Measurements from ENCODE around the gene TPRKB.
"Not testable (repeated sequence)": the region's sequence is repeated elsewhere in the genome, so short reads cannot be mapped to it uniquely, and the experiment has no call there.

Gene TPRKB

DNA sequence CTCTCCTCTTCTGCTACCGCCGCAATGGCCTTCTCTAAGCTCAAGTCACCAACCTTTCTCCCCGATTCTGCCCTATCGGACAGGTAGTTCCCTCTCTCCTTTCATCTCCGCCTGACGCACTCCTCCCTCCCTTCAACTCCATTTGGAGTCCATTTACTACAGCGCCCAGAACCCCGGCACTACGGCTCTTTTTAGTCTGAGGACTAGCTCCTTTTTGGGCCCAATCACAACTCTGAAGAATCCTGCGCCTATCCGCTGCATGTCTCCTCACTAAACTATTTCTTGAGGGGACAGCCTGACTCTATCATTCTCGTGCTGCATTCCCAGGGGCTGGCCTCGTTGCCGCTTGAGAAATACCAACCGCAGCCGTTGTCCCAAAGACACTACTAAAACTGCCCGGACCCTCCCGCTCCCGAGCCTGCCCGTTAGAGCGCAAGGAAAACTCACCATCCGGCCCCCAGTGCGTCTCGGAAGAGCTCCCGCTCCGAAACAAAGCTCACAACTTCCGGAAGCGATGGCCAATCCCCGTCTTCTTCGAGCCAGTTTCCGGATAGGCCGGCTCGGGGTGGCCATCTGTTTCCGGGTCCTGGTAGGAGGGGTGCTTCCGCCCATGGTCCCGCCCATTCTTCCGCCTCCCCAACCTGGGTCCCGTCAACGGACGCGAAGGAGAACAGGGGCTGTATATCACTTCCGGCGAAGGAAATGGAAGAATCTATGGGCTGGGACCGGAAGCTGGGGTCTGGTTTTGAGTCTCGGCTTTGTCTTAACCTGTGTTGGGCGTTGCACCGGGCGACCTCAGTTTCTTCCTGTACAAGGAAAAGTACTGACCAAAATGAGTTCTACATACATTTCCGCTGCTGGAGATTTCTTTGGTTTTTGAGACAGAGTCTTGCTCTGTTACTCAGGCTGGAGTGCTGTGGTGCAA lies at the start of gene TPRKB:
TPRKB (minus strand) TSS at position 491 of the 925 bp plus-strand sequence. CDS start 2,776 bp downstream, outside the sequence.
- peak; percentile 95 to 96 for DNase-seq

DNA sequence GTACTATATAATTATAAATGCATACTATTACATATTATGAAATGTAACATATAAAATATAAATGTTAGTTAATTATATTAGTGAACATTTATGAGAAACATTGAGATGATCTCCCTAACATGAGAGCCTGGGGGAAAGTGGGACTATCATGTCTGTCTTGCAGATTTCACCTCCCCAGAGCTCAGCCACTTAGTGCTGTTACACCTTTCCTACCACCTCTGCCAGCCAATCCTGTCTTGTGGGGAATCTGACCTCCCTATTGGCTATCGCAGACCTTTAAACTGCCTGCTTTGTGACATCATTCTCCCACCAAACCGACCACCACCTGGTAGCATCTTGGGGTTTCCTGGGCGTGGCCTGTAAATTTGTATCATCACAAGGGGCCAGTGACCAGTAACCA lies 46.7 kb upstream of the TPRKB start, which contains the start of gene C2orf78:
C2orf78 (plus strand) TSS at position 301 of the 400 bp plus-strand sequence. CDS start 127 bp downstream, outside the sequence.
- DNase-seq = not testable (repeated sequence)

GRCh38 chr2:73783402-73783801 lies 46.3 kb upstream of the TPRKB start:
- DNase-seq = not testable (repeated sequence)

DNA sequence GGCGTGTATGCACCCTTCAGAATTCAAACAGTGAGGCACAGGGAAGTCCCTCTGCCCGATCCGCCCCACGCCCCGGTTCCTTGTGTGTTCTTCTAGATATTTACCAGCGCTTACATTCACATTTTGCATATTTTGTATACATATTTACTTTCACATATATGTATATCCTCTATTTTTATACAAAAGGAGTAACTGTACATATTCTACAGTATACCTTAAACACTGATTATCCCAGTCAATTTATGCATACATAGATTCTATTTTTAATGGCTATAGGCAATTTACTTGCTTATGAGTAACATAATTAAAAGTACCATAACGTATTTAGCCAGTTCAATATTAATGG lies 43.1 kb upstream of the TPRKB start:
- DNase-seq = no peak

DNA sequence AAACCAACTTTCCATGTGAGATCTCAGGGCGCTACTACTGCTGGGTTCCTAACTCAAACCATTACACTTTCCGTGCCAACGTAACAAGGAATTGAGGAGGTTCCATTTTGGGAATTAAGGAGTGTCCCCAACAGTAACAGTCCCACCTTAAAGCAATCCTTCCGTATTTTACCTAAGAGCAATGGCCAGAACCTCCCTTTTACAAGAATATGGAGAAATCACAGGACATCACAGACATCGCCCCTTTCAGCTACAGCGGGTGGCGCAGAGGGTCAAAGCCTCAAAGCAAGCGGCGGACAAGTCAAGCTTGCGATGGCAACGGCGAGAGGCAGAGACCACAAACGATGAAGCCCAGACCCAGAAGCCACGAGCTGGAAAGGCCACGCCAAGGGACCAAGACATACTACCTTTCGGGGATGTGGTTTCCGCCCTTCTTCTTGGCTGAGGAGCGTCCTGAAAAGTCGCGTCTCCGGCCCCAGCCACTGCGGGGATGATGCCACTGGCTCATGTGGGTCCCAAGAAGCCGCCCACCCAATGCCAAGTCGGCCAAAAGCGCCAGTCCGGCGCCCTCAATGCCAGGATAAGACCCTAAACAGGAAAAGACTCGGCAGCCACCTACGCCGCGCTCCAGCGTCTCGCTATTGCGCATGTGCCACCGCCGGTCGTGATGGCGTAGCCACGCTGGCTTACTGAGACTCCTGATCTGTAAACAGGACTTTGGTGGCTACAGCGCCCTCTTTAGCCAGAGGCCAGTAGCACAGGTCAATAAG lies 42.5 kb upstream of the TPRKB start, which contains the start of gene DUSP11:
DUSP11 (minus strand) TSS at position 637 of the 770 bp plus-strand sequence; CDS start at position 508, 129 bp downstream.
- peak; percentile 96 to 98 for DNase-seq

GRCh38 chr2:73778867-73779466 lies 41.8 kb upstream of the TPRKB start:
- not testable (repeated sequence) for DNase-seq

DNA sequence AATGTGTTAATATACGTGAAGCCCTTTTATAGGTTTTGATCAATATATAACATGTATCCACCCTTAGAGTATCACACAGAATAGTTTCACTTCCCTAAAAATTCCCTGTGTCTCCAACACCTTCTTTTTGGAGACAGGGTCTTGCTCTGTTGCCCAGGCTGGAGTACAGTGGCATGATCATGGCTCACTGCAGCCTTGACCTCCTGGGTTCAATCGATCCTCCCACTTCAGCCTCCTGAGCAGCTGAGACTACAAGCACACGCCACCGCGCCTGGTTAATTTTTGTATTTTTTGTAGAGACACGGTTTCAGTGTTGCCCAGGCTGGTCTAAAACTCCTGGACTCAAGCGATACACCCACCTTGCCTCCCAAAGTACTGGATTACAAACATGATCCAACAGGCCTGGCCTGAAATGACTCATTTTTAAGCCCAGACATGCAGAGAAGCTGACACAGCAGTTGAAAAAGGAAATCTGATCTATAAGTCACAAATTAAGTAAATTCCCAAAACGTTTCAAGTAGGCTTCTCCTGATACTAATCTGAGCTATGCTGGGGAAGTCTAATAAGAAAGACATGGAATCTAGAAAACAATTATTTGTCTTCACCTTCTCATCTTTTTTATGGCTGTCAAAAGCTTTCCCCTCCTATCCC lies 39.8 kb upstream of the TPRKB start:
- no peak for DNase-seq

DNA sequence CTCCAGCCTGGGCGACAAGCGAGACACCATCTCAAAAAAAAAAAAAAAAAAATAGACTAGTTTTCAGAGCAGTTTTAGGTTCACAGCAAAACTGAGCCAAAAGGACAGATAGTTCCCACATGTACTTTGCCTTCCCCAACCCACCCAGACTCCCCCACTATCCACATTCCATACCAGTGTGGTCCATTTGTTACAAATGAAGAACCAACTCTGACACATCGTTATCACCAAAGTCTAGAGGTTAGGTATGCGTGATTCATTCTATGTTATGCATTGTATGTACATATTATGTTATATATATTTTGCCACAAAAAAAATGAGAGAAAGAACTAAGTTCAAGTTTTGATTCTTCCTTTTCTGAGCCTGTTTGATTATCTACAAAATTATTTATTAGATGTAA lies 39.2 kb upstream of the TPRKB start:
- DNase-seq = no peak

DNA sequence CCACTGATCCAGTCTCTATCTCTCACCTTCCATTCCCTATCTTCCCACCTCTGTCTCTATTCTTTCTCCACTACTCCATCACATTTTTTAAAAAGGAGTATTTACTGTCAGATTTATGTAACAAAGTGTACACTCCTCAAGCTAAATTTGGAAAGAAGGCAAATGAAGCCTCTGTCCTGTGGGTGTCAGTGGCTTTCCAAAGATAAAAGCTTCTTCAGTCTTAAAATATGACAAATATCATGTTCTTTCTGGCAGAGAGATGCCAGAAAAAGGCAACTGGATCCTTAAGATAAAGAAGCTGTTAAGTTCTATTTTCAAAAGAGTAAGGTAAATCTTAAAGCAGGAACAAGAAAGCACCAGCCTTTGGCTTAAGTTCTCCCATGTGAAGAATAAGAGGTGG lies 35.7 kb upstream of the TPRKB start:
- DNase-seq = no peak

- no peak for DNase-seq
Observed at GRCh38 chr2:73770725-73771124, 33.6 kb upstream of the TPRKB start.

GRCh38 chr2:73766994-73767393 lies 29.8 kb upstream of the TPRKB start:
- DNase-seq = no peak

DNA sequence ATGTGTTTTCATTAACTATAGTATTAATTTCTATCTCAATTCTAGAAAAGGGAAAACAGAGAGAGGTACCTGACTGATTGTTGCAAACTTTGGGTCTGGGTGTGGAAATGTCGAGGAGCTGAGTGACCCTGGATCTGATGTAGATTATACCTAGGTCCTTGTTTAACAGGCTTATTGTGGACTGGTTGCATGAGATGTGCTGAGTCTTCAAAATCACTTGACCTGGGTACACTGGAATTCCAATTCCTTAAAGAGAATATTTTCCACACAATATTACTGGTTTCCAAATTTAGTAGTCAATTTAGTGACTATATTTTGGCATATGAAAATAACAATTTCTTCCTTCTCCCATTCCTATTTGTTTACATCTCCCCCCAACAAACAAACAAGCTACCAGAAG lies 29.2 kb upstream of the TPRKB start:
- no peak for DNase-seq

GRCh38 chr2:73764945-73765344 lies 27.8 kb upstream of the TPRKB start:
- no peak for DNase-seq

GRCh38 chr2:73762571-73762970 lies 25.4 kb upstream of the TPRKB start:
- DNase-seq = no peak

GRCh38 chr2:73759904-73760303 lies 22.8 kb upstream of the TPRKB start:
- DNase-seq = no peak

GRCh38 chr2:73759285-73759764 lies 22.2 kb upstream of the TPRKB start:
- no peak for DNase-seq

GRCh38 chr2:73754332-73754731 lies 17.2 kb upstream of the TPRKB start:
- DNase-seq = not testable (repeated sequence)

DNA sequence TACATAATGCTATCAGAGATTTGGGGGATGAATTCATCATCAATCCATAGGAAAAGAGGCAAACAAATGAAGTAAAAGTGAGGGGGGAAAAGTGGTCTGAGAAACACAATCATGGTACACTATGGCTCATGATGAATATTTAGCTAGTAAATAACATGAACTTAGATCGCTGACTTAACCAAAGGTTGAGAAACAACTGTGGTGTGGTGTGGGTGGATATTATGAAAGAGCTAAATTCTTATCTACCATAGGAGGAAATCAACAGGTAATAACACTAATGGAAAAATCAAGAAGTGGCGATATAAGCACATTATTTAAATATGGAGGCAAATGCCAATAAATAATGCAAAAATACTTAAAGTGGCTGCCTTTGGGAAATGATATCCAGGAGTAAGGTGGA lies 12.2 kb upstream of the TPRKB start:
- no peak for DNase-seq

- no peak for DNase-seq
Observed at GRCh38 chr2:73746877-73747208, 9.7 kb upstream of the TPRKB start.

DNA sequence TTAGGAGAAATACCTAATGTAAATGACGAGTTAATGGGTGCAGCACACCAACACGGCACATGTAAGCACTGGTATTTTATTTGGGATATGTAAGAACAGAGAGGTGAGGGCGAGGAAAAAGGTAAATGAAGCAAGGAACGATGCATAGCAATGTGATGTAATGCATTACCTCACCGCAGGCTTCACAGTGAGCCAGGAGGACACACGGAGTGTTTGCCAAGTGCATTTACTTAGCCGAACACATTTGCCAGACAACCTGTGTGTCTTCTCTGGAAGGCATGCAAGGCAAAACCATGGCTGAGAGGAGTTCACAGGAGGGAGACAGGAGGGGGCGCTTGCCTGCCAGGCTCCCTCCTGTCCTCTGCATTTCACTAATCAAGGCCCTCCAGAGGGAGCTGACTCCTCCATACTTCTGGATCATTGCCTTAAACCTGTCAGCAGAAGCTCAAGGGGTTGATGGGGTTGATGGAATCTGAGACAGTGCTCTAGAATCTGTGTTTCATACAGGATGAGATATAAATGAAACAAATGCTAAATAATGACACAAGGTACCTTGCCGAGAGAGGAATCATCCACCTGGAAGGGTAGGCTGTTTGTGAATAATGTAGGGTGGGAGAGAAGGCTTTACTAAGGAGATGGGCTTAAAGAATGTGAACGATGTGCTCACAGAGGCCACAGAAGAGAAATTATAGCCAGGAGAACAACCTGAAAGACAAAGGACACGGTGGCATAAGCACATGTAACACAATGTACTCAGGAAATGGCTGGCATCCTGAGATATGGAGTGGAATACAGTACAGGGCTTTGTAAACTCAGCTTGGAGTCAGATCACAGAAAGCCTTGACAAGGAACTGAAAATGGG lies 9.1 kb upstream of the TPRKB start:
- no peak for DNase-seq

DNA sequence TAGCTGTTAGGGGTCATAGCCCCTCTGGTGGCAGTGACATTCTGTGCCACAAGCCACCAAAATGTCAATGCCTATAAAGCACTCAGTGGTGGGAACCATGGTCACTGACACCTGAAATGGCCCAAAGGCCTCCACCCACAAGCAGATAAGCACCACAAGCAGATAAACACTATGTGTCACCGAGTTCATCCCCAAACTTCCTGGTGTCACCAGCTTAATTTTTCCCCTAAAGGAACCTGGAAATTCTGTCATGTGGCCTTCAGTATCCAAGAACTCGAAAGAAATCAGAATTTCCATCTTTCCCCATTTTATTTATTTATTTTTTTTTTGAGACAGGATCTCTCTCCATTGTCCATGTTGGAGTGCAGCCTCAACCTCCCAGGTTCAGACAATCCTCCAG lies 3.6 kb upstream of the TPRKB start:
- DNase-seq = no peak

DNA sequence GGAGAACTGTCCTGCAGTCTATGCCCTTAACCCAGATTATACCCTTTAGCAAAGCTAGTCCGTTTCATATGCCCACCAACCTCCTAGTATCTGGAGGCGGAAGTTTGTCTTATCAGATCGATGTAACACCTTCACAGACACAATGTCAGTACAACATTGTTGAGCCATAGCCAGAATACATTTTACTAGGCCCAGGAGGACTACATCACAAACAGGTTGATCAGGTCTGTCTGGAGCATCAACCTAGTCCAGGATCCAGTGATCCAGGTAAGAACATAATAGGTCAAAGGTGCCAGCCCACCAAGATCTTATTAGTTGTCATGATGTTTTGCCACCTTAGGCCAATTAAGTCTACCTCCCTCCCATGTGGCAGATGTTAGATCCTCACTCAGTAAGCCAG lies 2.0 kb upstream of the TPRKB start:
- DNase-seq = no peak

All from CD4-positive, alpha-beta T cell treated with Interleukin-1 beta for 1 hour (primary cell).